ENCODE measurements around the gene NAV2. TPM values are rescaled to one million over a fixed set of nuclear protein-coding genes. Genes with fewer than 3 reads are reported as not detected.

The NAV2 gene
- total and polyA plus RNA-seq, 4 donors = 5.0 to 250 (median 51.4) TPM

DNA sequence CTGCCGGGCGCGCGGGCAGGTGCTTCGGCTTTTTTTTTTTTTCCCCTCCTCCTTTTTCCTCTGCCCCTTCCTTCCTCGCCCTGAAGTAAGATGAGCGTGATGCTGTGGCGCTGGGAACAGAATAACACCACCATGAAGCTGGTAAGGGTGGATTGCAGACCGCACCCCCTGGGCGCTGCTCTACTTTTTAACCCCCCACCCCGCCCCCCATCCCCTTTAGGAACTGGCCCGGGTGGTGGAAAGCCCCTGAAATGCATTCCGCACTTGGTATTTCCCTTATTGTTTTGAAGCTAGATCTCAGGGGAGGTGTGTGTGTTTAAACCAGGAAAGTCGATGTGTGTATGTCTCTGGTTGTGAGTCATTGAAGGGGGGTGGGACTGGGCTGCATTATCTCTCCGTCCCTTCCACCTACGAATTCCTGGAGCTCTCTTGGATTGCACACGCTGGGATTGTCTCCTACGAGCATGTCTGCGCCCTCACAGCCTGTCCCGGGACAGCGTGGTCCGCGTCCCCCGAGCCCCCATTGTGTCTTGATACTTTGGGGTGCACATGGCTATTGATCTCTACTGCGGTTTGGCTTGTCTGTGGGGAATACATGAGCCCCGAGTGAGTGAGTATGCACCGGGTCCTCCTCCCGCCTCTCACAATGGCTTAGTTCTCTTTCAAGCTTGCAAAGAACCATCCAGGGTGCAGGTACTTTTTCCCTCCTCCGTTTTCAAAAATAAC lies 64.9 kb downstream of the NAV2 start:
- Histone ChIP-seq H3K36me3 (ENCODE audit: control insufficient read depth in 1 of 2, insufficient read depth in 2 of 2, low read length in 1 of 2) (peaks cover 0 to 2% of the 10 kb centered on the region in 2 donors), H3K27me3 (ENCODE audit: control insufficient read depth in 1 of 2, insufficient read depth in 2 of 2, low read length in 1 of 2) (no peaks in the 10 kb centered on the region), H3K9me3 (ENCODE audit: control insufficient read depth, low read length) (no peaks in the 10 kb centered on the region), H3K4me1 (ENCODE audit: control insufficient read depth in 1 of 2, insufficient read depth in 2 of 2, low read length in 2 of 2) (peaks cover 6 to 17% of the 10 kb centered on the region in 2 donors), H3K27ac (ENCODE audit: low read depth in 1 of 2, low read length in 2 of 2) (peak overlapping the region; percentile 4 to 37), H3K4me3 (ENCODE audit: low read length in 2 of 2) (peak overlapping the region; percentile 19 to 66)
- no peak for DNase-seq
- ATAC-seq (ENCODE audit: low FRiP score) = no peak
- intact Hi-C loops (cut with DNase I) = no loop called here
- WGBS, 2 donors = 4 to 6% methylated on average over 29 of the region's 29 CpGs

DNA sequence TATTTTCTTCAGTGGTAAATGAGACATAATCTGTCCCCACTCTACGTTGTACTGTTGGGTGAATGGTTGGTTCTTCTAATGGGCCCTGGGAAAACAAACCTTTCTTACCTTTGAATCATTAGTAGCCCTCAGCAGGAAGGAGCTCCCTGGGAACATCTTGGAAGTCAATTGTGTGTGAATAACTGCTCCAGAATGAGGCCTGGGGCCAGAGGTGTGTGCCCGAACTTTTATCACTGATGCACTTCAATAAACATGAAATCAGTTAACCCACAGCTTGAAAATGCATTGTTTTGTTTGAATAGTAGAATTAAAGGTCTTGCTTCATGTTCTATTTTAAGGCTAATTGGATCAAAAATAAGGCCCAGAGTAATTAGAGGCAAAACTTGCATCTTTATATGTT lies 67.1 kb downstream of the NAV2 start:
- intact Hi-C loops (cut with DNase I) = no loop called here
- DNase-seq = no peak
- WGBS, 2 donors = 58 to 59% methylated on average over 2 of the region's 2 CpGs
- Histone ChIP-seq H3K9me3 (ENCODE audit: control insufficient read depth, low read length) (no peaks in the 10 kb centered on the region), H3K4me1 (ENCODE audit: control insufficient read depth in 1 of 2, insufficient read depth in 2 of 2, low read length in 2 of 2) (peaks cover 6 to 12% of the 10 kb centered on the region in 2 donors), H3K27me3 (ENCODE audit: control insufficient read depth in 1 of 2, insufficient read depth in 2 of 2, low read length in 1 of 2) (no peaks in the 10 kb centered on the region), H3K36me3 (ENCODE audit: control insufficient read depth in 1 of 2, insufficient read depth in 2 of 2, low read length in 1 of 2) (no peaks in the 10 kb centered on the region), H3K27ac (ENCODE audit: low read depth in 1 of 2, low read length in 2 of 2) (no peak overlapping the region), H3K4me3 (ENCODE audit: low read length in 2 of 2) (no peak overlapping the region)
- no peak for ATAC-seq (ENCODE audit: low FRiP score)

DNA sequence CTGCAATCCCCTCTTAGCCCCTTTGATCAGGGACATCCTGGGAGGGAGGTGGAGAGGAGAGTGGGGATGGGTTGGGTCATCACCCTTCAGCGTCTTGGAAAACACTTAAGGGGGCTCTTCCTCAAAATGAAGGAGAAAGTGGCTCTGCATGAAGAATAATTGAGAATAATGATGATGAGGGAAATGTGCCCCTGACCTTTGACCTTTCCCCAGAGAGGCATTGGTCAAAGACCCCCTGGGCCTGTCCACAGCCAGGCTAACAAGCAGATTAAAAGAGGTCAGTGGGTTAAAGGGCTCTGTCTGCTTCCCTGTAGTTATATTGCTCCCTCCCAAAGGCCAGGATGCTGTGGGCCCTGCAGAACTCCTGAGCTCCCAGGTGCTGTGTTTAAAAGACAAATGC lies 68.7 kb downstream of the NAV2 start:
- H3K27me3 ChIP-seq (ENCODE audit: control insufficient read depth in 1 of 2, insufficient read depth in 2 of 2, low read length in 1 of 2) = no peaks in the 10 kb centered on the region
- H3K27ac ChIP-seq (ENCODE audit: low read depth in 1 of 2, low read length in 2 of 2) = no peak overlapping the region
- peaks cover 4 to 12% of the 10 kb centered on the region in 2 donors for H3K4me1 ChIP-seq (ENCODE audit: control insufficient read depth in 1 of 2, insufficient read depth in 2 of 2, low read length in 2 of 2)
- 99 to 100% methylated on average over 1 of the region's 1 CpG for WGBS, 2 donors
- ATAC-seq (ENCODE audit: low FRiP score) = no peak
- H3K36me3 ChIP-seq (ENCODE audit: control insufficient read depth in 1 of 2, insufficient read depth in 2 of 2, low read length in 1 of 2) = no peaks in the 10 kb centered on the region
- intact Hi-C loops (cut with DNase I) = no loop called here
- DNase-seq = no peak
- H3K4me3 ChIP-seq (ENCODE audit: low read length in 2 of 2) = no peak overlapping the region
- H3K9me3 ChIP-seq (ENCODE audit: control insufficient read depth, low read length) = no peaks in the 10 kb centered on the region

- Histone ChIP-seq H3K9me3 (ENCODE audit: control insufficient read depth, low read length) (no peaks in the 10 kb centered on the region), H3K36me3 (ENCODE audit: control insufficient read depth in 1 of 2, insufficient read depth in 2 of 2, low read length in 1 of 2) (no peaks in the 10 kb centered on the region), H3K4me1 (ENCODE audit: control insufficient read depth in 1 of 2, insufficient read depth in 2 of 2, low read length in 2 of 2) (peaks cover 2 to 15% of the 10 kb centered on the region in 2 donors), H3K4me3 (ENCODE audit: low read length in 2 of 2) (no peak overlapping the region), H3K27me3 (ENCODE audit: control insufficient read depth in 1 of 2, insufficient read depth in 2 of 2, low read length in 1 of 2) (no peaks in the 10 kb centered on the region), H3K27ac (ENCODE audit: low read depth in 1 of 2, low read length in 2 of 2) (no peak overlapping the region)
- WGBS, 2 donors = 75 to 76% methylated on average over 2 of the region's 2 CpGs
- intact Hi-C loops (cut with DNase I) = no loop called here
- no peak for DNase-seq
- no peak for ATAC-seq (ENCODE audit: low FRiP score)
Measured at GRCh38 chr11:19785265-19785664, 72.6 kb downstream of the NAV2 start.

- intact Hi-C loops (cut with DNase I) = no loop called here
- WGBS, 2 donors = 93% methylated on average over 2 of the region's 2 CpGs
- H3K36me3 ChIP-seq (ENCODE audit: control insufficient read depth in 1 of 2, insufficient read depth in 2 of 2, low read length in 1 of 2) = no peaks in the 10 kb centered on the region
- peaks cover 3 to 15% of the 10 kb centered on the region in 2 donors for H3K4me1 ChIP-seq (ENCODE audit: control insufficient read depth in 1 of 2, insufficient read depth in 2 of 2, low read length in 2 of 2)
- ATAC-seq (ENCODE audit: low FRiP score) (no peak), DNase-seq (no peak)
- H3K27ac ChIP-seq (ENCODE audit: low read depth in 1 of 2, low read length in 2 of 2) = no peak overlapping the region
- no peak overlapping the region for H3K4me3 ChIP-seq (ENCODE audit: low read length in 2 of 2)
- no peaks in the 10 kb centered on the region for H3K9me3 ChIP-seq (ENCODE audit: control insufficient read depth, low read length)
- no peaks in the 10 kb centered on the region for H3K27me3 ChIP-seq (ENCODE audit: control insufficient read depth in 1 of 2, insufficient read depth in 2 of 2, low read length in 1 of 2)
Measured at GRCh38 chr11:19786644-19787043, 74.0 kb downstream of the NAV2 start.

- no peaks in the 10 kb centered on the region for H3K27me3 ChIP-seq (ENCODE audit: control insufficient read depth in 1 of 2, insufficient read depth in 2 of 2, low read length in 1 of 2)
- H3K4me1 ChIP-seq (ENCODE audit: control insufficient read depth in 1 of 2, insufficient read depth in 2 of 2, low read length in 2 of 2) = peaks cover 3 to 23% of the 10 kb centered on the region in 2 donors
- no peak overlapping the region for H3K4me3 ChIP-seq (ENCODE audit: low read length in 2 of 2)
- ATAC-seq (ENCODE audit: low FRiP score) (no peak), DNase-seq (no peak)
- H3K9me3 ChIP-seq (ENCODE audit: control insufficient read depth, low read length) = no peaks in the 10 kb centered on the region
- no peaks in the 10 kb centered on the region for H3K36me3 ChIP-seq (ENCODE audit: control insufficient read depth in 1 of 2, insufficient read depth in 2 of 2, low read length in 1 of 2)
- H3K27ac ChIP-seq (ENCODE audit: low read depth in 1 of 2, low read length in 2 of 2) = no peak overlapping the region
- 92 to 97% methylated on average over 4 of the region's 4 CpGs for WGBS, 2 donors
- intact Hi-C loops (cut with DNase I) = no loop called here
Measured at GRCh38 chr11:19788435-19788834, 75.8 kb downstream of the NAV2 start.

GRCh38 chr11:19789245-19789644 lies 76.6 kb downstream of the NAV2 start:
- 36 to 46% methylated on average over 6 of the region's 6 CpGs for WGBS, 2 donors
- H3K4me1 ChIP-seq (ENCODE audit: control insufficient read depth in 1 of 2, insufficient read depth in 2 of 2, low read length in 2 of 2) = peaks cover 5 to 23% of the 10 kb centered on the region in 2 donors
- H3K27ac ChIP-seq (ENCODE audit: low read depth in 1 of 2, low read length in 2 of 2) = no peak overlapping the region
- H3K4me3 ChIP-seq (ENCODE audit: low read length in 2 of 2) = no peak overlapping the region
- ATAC-seq (ENCODE audit: low FRiP score) = no peak
- no peaks in the 10 kb centered on the region for H3K27me3 ChIP-seq (ENCODE audit: control insufficient read depth in 1 of 2, insufficient read depth in 2 of 2, low read length in 1 of 2)
- H3K36me3 ChIP-seq (ENCODE audit: control insufficient read depth in 1 of 2, insufficient read depth in 2 of 2, low read length in 1 of 2) = peaks cover 0 to 2% of the 10 kb centered on the region in 2 donors
- no peak for DNase-seq
- no peaks in the 10 kb centered on the region for H3K9me3 ChIP-seq (ENCODE audit: control insufficient read depth, low read length)
- intact Hi-C loops (cut with DNase I) = no loop called here

DNA sequence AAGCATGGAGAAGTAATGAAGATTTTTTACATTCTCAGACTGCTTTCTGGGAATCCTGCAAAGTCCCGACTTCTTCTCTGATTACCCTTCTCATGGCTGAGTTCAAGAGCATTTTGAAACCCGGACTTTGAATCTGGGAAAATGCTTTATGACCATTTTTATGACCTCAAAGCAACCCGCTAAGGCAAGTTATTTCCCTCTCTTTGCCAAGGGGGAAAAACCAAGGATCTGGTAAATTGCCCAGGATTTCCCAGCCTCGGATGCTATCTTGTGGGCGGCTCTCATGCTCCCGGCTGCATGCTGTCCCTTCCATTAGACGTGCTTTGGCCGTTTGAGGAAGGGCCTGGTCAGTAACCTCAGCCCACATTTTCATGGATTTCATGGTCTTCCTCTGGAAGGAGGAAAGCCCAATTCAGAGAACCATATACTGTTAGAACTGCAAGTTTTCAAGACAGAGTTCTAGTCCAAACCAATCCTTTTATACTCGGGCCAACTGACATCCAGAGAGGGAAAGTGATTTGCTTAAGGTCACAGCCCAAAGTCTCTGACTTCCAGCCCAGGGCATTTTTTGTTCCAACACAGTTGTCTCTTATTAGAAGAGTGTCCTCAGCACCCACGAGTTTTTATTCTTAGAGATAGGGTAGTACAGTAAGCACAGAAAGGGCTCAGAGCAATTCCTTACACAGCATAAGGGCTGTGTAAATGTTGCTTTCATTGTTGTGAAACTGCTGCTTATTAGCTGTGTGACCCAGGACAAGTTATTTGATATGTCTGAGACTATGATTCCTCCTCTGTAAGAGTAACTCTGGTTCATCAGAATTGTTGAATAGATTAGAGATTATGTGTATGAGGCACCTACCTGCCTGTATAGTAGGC lies 77.4 kb downstream of the NAV2 start:
- no peak overlapping the region for H3K4me3 ChIP-seq (ENCODE audit: low read length in 2 of 2)
- 1 to 6% methylated on average over 10 of the region's 10 CpGs for WGBS, 2 donors
- H3K9me3 ChIP-seq (ENCODE audit: control insufficient read depth, low read length) = no peaks in the 10 kb centered on the region
- peaks cover 0 to 2% of the 10 kb centered on the region in 2 donors for H3K36me3 ChIP-seq (ENCODE audit: control insufficient read depth in 1 of 2, insufficient read depth in 2 of 2, low read length in 1 of 2)
- ATAC-seq (ENCODE audit: low FRiP score) = peak; percentile 74
- intact Hi-C loops (cut with DNase I) = no loop called here
- H3K27me3 ChIP-seq (ENCODE audit: control insufficient read depth in 1 of 2, insufficient read depth in 2 of 2, low read length in 1 of 2) = no peaks in the 10 kb centered on the region
- DNase-seq = no peak
- H3K27ac ChIP-seq (ENCODE audit: low read depth in 1 of 2, low read length in 2 of 2) = peak overlapping the region; percentile 29 to 76
- H3K4me1 ChIP-seq (ENCODE audit: control insufficient read depth in 1 of 2, insufficient read depth in 2 of 2, low read length in 2 of 2) = peaks cover 3 to 22% of the 10 kb centered on the region in 2 donors
